ENCODE data around the gene MRPS9.

MRPS9 gene

GRCh38 chr2:105144941-105145300, 107.1 kb downstream of the MRPS9 start:
- intact Hi-C loops (cut with DNase I): no loop called here
- no peak for DNase-seq

- intact Hi-C loops (cut with DNase I): no loop called here
These were observed 111.4 kb downstream of the MRPS9 start for GRCh38 chr2:105149272-105149671.

More at GRCh38 chr2:105149272-105149671, 111.4 kb downstream of the MRPS9 start:
- no peak for DNase-seq
